ENCODE results near the gene TGFBRAP1. TPM values are rescaled to one million over a fixed set of nuclear protein-coding genes. Genes with fewer than 3 reads are reported as not detected.

The TGFBRAP1 gene
- total RNA-seq, 1 experiment from 2014 or later, result 24.8 TPM

GRCh38 chr2:105309147-105309545 lies 20.4 kb downstream of the TGFBRAP1 start:
- H3K4me1 ChIP-seq (ENCODE audit: insufficient read depth, low read length, poor library complexity, severe bottlenecking), result no peaks in the 10 kb centered on the region
- H3K27me3 ChIP-seq (replicated peaks; ENCODE audit: insufficient read depth, low read depth, low read length, poor library complexity), result no peaks in the 10 kb centered on the region
- DNase-seq (ENCODE audit: low spot score), result no peak
- intact Hi-C loops (cut with micrococcal nuclease; ENCODE audit: unreplicated experiment), result no loop called here
- POLR2A ChIA-PET (ENCODE audit: low non-redundant PET), result no interaction called here
- TF ChIP-seq EZH2 (IDR thresholded peaks at IDR 0.05; ENCODE audit: borderline replicate concordance, low read depth, low read length, poor library complexity, severe bottlenecking) (no peak), CTCF (conservative IDR thresholded peaks at IDR 0.05; ENCODE audit: low read depth, low read length) (no peak)
- no peak overlapping the region for H3K4me3 ChIP-seq (ENCODE audit: low read depth, low read length, poor library complexity, severe bottlenecking)
- CTCF ChIA-PET, result no interaction called here
- BruUV-seq (replicated peaks), result no TSS peak
- H3K36me3 ChIP-seq (ENCODE audit: insufficient read depth, low read length, poor library complexity, severe bottlenecking), result no peaks in the 10 kb centered on the region
- no peak overlapping the region for H3K27ac ChIP-seq (ENCODE audit: low read depth, low read length, poor library complexity, severe bottlenecking)
- no peaks in the 10 kb centered on the region for H3K9me3 ChIP-seq (ENCODE audit: low read depth, low read length, poor library complexity, severe bottlenecking)

- ChIA-PET CTCF (no interaction called here), POLR2A (ENCODE audit: low non-redundant PET) (no interaction called here)
- Histone ChIP-seq H3K4me3 (ENCODE audit: low read depth, low read length, poor library complexity, severe bottlenecking) (no peak overlapping the region), H3K4me1 (ENCODE audit: insufficient read depth, low read length, poor library complexity, severe bottlenecking) (no peaks in the 10 kb centered on the region), H3K27me3 (replicated peaks; ENCODE audit: insufficient read depth, low read depth, low read length, poor library complexity) (no peaks in the 10 kb centered on the region), H3K9me3 (ENCODE audit: low read depth, low read length, poor library complexity, severe bottlenecking) (no peaks in the 10 kb centered on the region), H3K27ac (ENCODE audit: low read depth, low read length, poor library complexity, severe bottlenecking) (no peak overlapping the region), H3K36me3 (ENCODE audit: insufficient read depth, low read length, poor library complexity, severe bottlenecking) (no peaks in the 10 kb centered on the region)
- intact Hi-C loops (cut with micrococcal nuclease; ENCODE audit: unreplicated experiment), result no loop called here
- DNase-seq (ENCODE audit: low spot score), result no peak
- no TSS peak for BruUV-seq (replicated peaks)
- TF ChIP-seq EZH2 (IDR thresholded peaks at IDR 0.05; ENCODE audit: borderline replicate concordance, low read depth, low read length, poor library complexity, severe bottlenecking) (no peak), CTCF (conservative IDR thresholded peaks at IDR 0.05; ENCODE audit: low read depth, low read length) (no peak)
Observed at GRCh38 chr2:105308382-105309146, 21.0 kb downstream of the TGFBRAP1 start.

- no peak for DNase-seq (ENCODE audit: low spot score)
- no peaks in the 10 kb centered on the region for H3K9me3 ChIP-seq (ENCODE audit: low read depth, low read length, poor library complexity, severe bottlenecking)
- intact Hi-C loops (cut with micrococcal nuclease; ENCODE audit: unreplicated experiment), result no loop called here
- ChIA-PET POLR2A (ENCODE audit: low non-redundant PET) (no interaction called here), CTCF (no interaction called here)
- no peaks in the 10 kb centered on the region for H3K36me3 ChIP-seq (ENCODE audit: insufficient read depth, low read length, poor library complexity, severe bottlenecking)
- H3K4me3 ChIP-seq (ENCODE audit: low read depth, low read length, poor library complexity, severe bottlenecking), result no peak overlapping the region
- no peak overlapping the region for H3K27ac ChIP-seq (ENCODE audit: low read depth, low read length, poor library complexity, severe bottlenecking)
- no peaks in the 10 kb centered on the region for H3K27me3 ChIP-seq (replicated peaks; ENCODE audit: insufficient read depth, low read depth, low read length, poor library complexity)
- no peaks in the 10 kb centered on the region for H3K4me1 ChIP-seq (ENCODE audit: insufficient read depth, low read length, poor library complexity, severe bottlenecking)
- BruUV-seq (replicated peaks), result no TSS peak
- no peak for TF ChIP-seq CTCF (conservative IDR thresholded peaks at IDR 0.05; ENCODE audit: low read depth, low read length)
- no peak for TF ChIP-seq EZH2 (IDR thresholded peaks at IDR 0.05; ENCODE audit: borderline replicate concordance, low read depth, low read length, poor library complexity, severe bottlenecking)
Observed at GRCh38 chr2:105307962-105308361, 21.6 kb downstream of the TGFBRAP1 start.
